K562 (cell line): Measurements from ENCODE around the gene UBE2G2. TPM values are rescaled to one million over a fixed set of nuclear protein-coding genes. Genes with fewer than 3 reads are reported as not detected.

ENCODE experiments used
- ATAC-seq: fragments of 200-7000 bp; cut with Tn5 transposase; 3 replicates; pipeline ENCODE4 v1.9.1; 2020; ENCODE audit warnings: moderate library complexity
- BruUV-seq: library from RNA; stranded (reverse); fragments of 400-500 nt; replicated peaks from 2 replicates; lab custom pipeline; 2021; lab: Mats Ljungman, UMichigan
- CTCF ChIA-PET: fragments of 300-600 bp; formaldehyde crosslinking; extraction: SDS; loops from one replicate; lab custom pipeline; 2021; ENCODE audit warnings: low intra/inter-chr PET ratio; lab: Yijun Ruan, JAX
- POLR2A ChIA-PET: fragments of 300-600, 350-650 bp; sonication (Branson Sonifier 250); formaldehyde crosslinking; extraction: SDS; loops from one replicate; lab custom pipeline; 2021; ENCODE audit warnings: antibody characterized with exemption, inconsistent platforms; lab: Yijun Ruan, JAX
- DNase-seq, 4 experiments: peaks; one replicate each; pipeline versions ENCODE4 v3.0.0 to v3.0.0-alpha.2; 2011 to 2018; ENCODE audit warnings: low spot score in 3 of 4, mixed read lengths in 3 of 4; ENCODE audit errors: extremely low read depth in 1 of 4
- FAIRE-seq: peaks from 2 replicates; lab custom pipeline; 2011; peaks lifted over from hg19 to GRCh38; lab: Jason Lieb, UNC
- H2AFZ ChIP-seq: 2 replicates; pipeline ENCODE4 v1.6.0; 2011; ENCODE audit warnings: low read depth, low read length, control low read depth, inconsistent platforms
- H3K27ac ChIP-seq: fragments of 200-600 bp; 3 replicates; pipeline ENCODE4 v1.8.0; 2011; ENCODE audit warnings: low read depth, mild to moderate bottlenecking, control low read depth, inconsistent platforms, low read length, moderate library complexity, mixed read lengths; ENCODE audit errors: extremely low read depth
- H3K27me3 ChIP-seq, 2 experiments: fragments of 300-600 bp in 1 of 2; 2 replicates in 1 of 2; 3 replicates in 1 of 2; pipeline versions ENCODE4 v1.6.0 to v1.8.0; 2011; ENCODE audit warnings: inconsistent platforms in 2 of 2, low read length in 2 of 2, mild to moderate bottlenecking in 1 of 2, mixed read lengths in 1 of 2, moderate library complexity in 1 of 2; ENCODE audit not compliant: control insufficient read depth in 2 of 2, insufficient read depth in 2 of 2
- H3K36me3 ChIP-seq: fragments of 300-600 bp; 3 replicates; pipeline ENCODE4 v1.8.0; 2011; ENCODE audit warnings: mild to moderate bottlenecking, low read length, inconsistent platforms; ENCODE audit not compliant: control insufficient read depth, insufficient read depth
- H3K4me1 ChIP-seq, 2 experiments: fragments of 200-600 bp in 1 of 2; replicated peaks in 1 of 2; 2 replicates in 1 of 2; 3 replicates in 1 of 2; pipeline versions ENCODE4 v1.5.1 to v1.8.0; 2011; ENCODE audit warnings: inconsistent platforms in 2 of 2, low read length in 2 of 2, mild to moderate bottlenecking in 1 of 2, mixed read lengths in 1 of 2, moderate library complexity in 1 of 2; ENCODE audit not compliant: control insufficient read depth in 2 of 2, insufficient read depth in 2 of 2
- H3K4me2 ChIP-seq: 2 replicates; pipeline ENCODE4 v1.6.1; 2011; ENCODE audit warnings: low read length, control low read depth, inconsistent platforms, mixed read lengths; ENCODE audit not compliant: insufficient read depth
- H3K4me3 ChIP-seq: fragments of 200-600 bp; sonication (generic), shearing (Covaris generic); 2 replicates; pipeline ENCODE4 v1.5.1; 2016; ENCODE audit warnings: control low read depth, inconsistent platforms
- H3K79me2 ChIP-seq: fragments of 200-600 bp; 3 replicates; pipeline ENCODE4 v1.8.0; 2011; ENCODE audit warnings: low read length, inconsistent platforms; ENCODE audit not compliant: control insufficient read depth, insufficient read depth
- H3K9ac ChIP-seq, 2 experiments: 2 replicates each; pipeline versions ENCODE4 v1.6.0 to v1.6.1; 2011; ENCODE audit warnings: low read depth in 2 of 2, low read length in 2 of 2, control low read depth in 1 of 2, inconsistent platforms in 1 of 2, mild to moderate bottlenecking in 1 of 2, mixed read lengths in 1 of 2; ENCODE audit not compliant: insufficient read depth in 1 of 2
- H3K9me1 ChIP-seq: one replicate; pipeline ENCODE4 v1.6.0; 2011; ENCODE audit warnings: inconsistent platforms, mild to moderate bottlenecking, low read length, moderate library complexity; ENCODE audit not compliant: control insufficient read depth, insufficient read depth
- H3K9me3 ChIP-seq: replicated peaks from 2 replicates; pipeline ENCODE4 v1.5.1; 2011; ENCODE audit warnings: low read depth, low read length, inconsistent platforms; ENCODE audit not compliant: control insufficient read depth, insufficient read depth
- H4K20me1 ChIP-seq: replicated peaks from 2 replicates; pipeline ENCODE4 v1.6.1; 2011; ENCODE audit warnings: low read length, inconsistent platforms, mixed read lengths; ENCODE audit not compliant: control insufficient read depth, insufficient read depth
- E2F4 ChIP-seq: sonication (generic); formaldehyde crosslinking; IDR thresholded peaks from 2 replicates; pipeline ENCODE4 v1.8.0; 2022; ENCODE audit warnings: mild to moderate bottlenecking, low read depth, missing genetic modification reagents
- HMGN3 ChIP-seq: IDR thresholded peaks from 2 replicates; pipeline ENCODE4 v1.6.1; 2011; ENCODE audit warnings: borderline replicate concordance, low read depth, mild to moderate bottlenecking, mixed read lengths, low read length; ENCODE audit not compliant: insufficient read length; ENCODE audit errors: extremely low read depth
- MEIS2 ChIP-seq: fragments of 450-650 bp; IDR thresholded peaks from 2 replicates; pipeline ENCODE4 v1.6.1; 2014; ENCODE audit warnings: mild to moderate bottlenecking; ENCODE audit not compliant: partially characterized antibody
- NR2F6 ChIP-seq: fragments of 450-650 bp; formaldehyde crosslinking; IDR thresholded peaks from 2 replicates; pipeline ENCODE4 v1.4.0; 2020; ENCODE audit warnings: mild to moderate bottlenecking
- RREB1 ChIP-seq: fragments of 250-450 bp; sonication (Bioruptor Pico); IDR thresholded peaks from 2 replicates; pipeline ENCODE4 v1.4.0; 2020
- STAG1 ChIP-seq: sonication (generic); formaldehyde crosslinking; IDR thresholded peaks from 2 replicates; pipeline ENCODE4 v1.5.0; 2020; ENCODE audit warnings: missing genetic modification reagents, borderline replicate concordance
- STAT5A ChIP-seq: IDR thresholded peaks from 2 replicates; pipeline ENCODE4 v1.6.1; 2012; ENCODE audit warnings: low read length, inconsistent platforms, borderline replicate concordance
- TAF9B ChIP-seq: fragments of 450-650 bp; IDR thresholded peaks from 2 replicates; pipeline ENCODE4 v1.6.1; 2018; ENCODE audit warnings: mild to moderate bottlenecking; ENCODE audit not compliant: partially characterized antibody
- TBP ChIP-seq: optimal IDR thresholded peaks from 2 replicates; pipeline ENCODE3; 2011; ENCODE audit warnings: low read depth, low read length, improper control_type of control experiment
- TCFL5 ChIP-seq: fragments of 250-450 bp; sonication (Bioruptor Pico); conservative IDR thresholded peaks from 2 replicates; pipeline ENCODE4 v1.6.1; 2021; ENCODE audit warnings: mild to moderate bottlenecking, moderate library complexity, matching md5 sums
- ZNF224 ChIP-seq: sonication (generic); formaldehyde crosslinking; IDR thresholded peaks from 2 replicates; pipeline ENCODE4 v1.8.0; 2022; ENCODE audit warnings: mild to moderate bottlenecking, missing genetic modification reagents
- WGBS: fragments of 100-300 bp; shearing (Covaris generic); methylation state at CpG from one replicate; pipeline ENCODE4 v1.1.6; 2016; ENCODE audit warnings: low coverage, mixed read lengths; ENCODE audit not compliant: insufficient coverage; ENCODE audit errors: missing lambda C conversion rate; 5-methylcytosine and 5-hydroxymethylcytosine counted together
- in situ Hi-C: fragments of 300-500 bp; cut with MboI; formaldehyde crosslinking; loops from 4 replicates; pipeline ENCODE4 v1.15.0; 2018; ENCODE audit warnings: inconsistent platforms, mixed read lengths
- intact Hi-C: fragments of 100-400 bp; cut with micrococcal nuclease; formaldehyde crosslinking; loops from 2 replicates; pipeline ENCODE4 v1.14.2; 2022
- polyA plus RNA-seq, 8 experiments: library from polyadenylated mRNA; depleted of rRNA in 4 of 8; stranded (reverse) in 5 of 8; unstranded in 3 of 8; fragments of >200 nt; fragmentation: Nextera tagmentation in 2 of 8; fragmentation: Illumina TruSeq in 1 of 8; extraction: Ambion mirVana in 2 of 8; extraction: Trizol in 1 of 8; gene quantifications; 2 replicates each; pipeline versions ENCODE4 v1.2.1 to v1.2.3, GENCODE V29; 2011 to 2014; ENCODE audit warnings: inconsistent platforms in 1 of 8, missing spikeins in 1 of 8
- total RNA-seq, 7 experiments: library from RNA; depleted of rRNA in 6 of 7; stranded (reverse); fragments of >200 nt in 6 of 7; fragmentation: Illumina TruSeq in 2 of 7; extraction: Trizol in 2 of 7; gene quantifications; 2 replicates each; pipeline versions ENCODE4 v1.2.1 to v1.2.3, GENCODE V29; 2011 to 2021; ENCODE audit warnings: low replicate concordance in 1 of 7
- TF ChIP-seq, protein P1 (sequence below): fragments of 250-450 bp; sonication (Bioruptor Pico); IDR thresholded peaks from 2 replicates; pipeline ENCODE4 v1.5.0; 2021; ENCODE audit warnings: mild to moderate bottlenecking, borderline replicate concordance

Gene UBE2G2
- total and polyA plus RNA-seq, 9 of the 15 experiments (the other 6 are each of a cell fraction or from before 2014, with no cell fraction given), result 47.5 to 225 (median 140) TPM

DNA sequence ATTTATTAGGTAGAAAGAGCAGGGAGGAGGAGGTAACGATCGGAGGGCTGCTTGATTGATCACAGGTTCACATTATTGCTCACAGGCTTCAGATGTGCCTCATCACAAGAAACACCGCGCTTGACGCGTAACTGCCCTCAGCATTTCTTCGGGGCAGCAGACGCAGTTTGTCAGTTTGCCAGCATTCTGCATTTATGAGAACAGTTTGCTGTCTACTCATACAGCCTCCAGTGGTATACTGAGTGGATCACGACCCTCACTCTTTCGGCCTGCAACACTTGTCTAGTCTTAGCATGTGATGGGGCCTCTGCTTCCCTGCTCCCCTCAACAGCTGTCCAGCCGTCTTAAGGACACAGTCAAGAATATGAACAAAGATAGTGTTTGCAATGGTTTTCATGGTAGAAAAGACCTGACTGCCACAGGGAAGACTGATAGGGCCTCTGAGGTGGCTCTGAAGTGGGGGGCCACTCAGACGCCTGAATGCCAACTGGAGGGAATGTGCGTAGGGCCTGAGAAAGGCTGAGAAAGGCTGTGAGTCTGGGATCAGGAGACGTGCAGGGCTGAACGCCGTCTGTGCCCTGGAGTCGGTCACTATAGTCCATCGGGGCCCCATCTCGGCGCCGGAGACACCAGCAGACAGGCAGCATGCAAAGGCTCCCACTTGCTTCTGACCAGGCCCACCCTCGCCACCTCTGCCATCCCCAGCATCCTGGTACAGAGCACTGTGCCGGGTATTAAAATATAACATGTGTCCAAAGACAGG lies 45.0 kb downstream of the UBE2G2 start:
- no peak for ATAC-seq
- peaks cover 0 to 27% of the 10 kb centered on the region in 2 experiments; a peak in 2 of 5 replicates for H3K4me1 ChIP-seq
- in situ Hi-C loops, result no loop called here
- H2AFZ ChIP-seq, result no peak overlapping the region
- DNase-seq, result no peak
- CTCF ChIA-PET, result interaction anchor here (0.5 kb wide), 1 partner anchor 266 kb away, joined by 3 read pairs; no protein-coding TSS in a partner anchor
- POLR2A ChIA-PET, result no interaction called here
- BruUV-seq, result no TSS peak
- H3K4me2 ChIP-seq, result no peak overlapping the region
- no peaks in the 10 kb centered on the region for H3K9me3 ChIP-seq
- H3K9me1 ChIP-seq, result no peaks in the 10 kb centered on the region
- H3K4me3 ChIP-seq, result no peak overlapping the region
- WGBS, result 45% methylated on average over 23 of the region's 23 CpGs
- peaks cover 21 to 42% of the 10 kb centered on the region in 2 experiments; a peak in 4 of 5 replicates for H3K27me3 ChIP-seq
- 0 out of 2 replicates have a peak, but pooled peaks cover 4% of the 10 kb centered on the region for H4K20me1 ChIP-seq
- no peak overlapping the region for H3K27ac ChIP-seq
- H3K36me3 ChIP-seq, result no peaks in the 10 kb centered on the region
- intact Hi-C loops, result no loop called here
- no peak overlapping the region for H3K9ac ChIP-seq
- no peaks in the 10 kb centered on the region for H3K79me2 ChIP-seq
- FAIRE-seq, result no peak
- no peak for TF ChIP-seq HMGN3
- TF ChIP-seq, protein P1, sequence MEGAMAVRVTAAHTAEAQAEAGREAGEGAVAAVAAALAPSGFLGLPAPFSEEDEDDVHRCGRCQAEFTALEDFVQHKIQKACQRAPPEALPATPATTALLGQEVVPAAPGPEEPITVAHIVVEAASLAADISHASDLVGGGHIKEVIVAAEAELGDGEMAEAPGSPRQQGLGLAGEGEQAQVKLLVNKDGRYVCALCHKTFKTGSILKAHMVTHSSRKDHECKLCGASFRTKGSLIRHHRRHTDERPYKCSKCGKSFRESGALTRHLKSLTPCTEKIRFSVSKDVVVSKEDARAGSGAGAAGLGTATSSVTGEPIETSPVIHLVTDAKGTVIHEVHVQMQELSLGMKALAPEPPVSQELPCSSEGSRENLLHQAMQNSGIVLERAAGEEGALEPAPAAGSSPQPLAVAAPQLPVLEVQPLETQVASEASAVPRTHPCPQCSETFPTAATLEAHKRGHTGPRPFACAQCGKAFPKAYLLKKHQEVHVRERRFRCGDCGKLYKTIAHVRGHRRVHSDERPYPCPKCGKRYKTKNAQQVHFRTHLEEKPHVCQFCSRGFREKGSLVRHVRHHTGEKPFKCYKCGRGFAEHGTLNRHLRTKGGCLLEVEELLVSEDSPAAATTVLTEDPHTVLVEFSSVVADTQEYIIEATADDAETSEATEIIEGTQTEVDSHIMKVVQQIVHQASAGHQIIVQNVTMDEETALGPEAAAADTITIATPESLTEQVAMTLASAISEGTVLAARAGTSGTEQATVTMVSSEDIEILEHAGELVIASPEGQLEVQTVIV (CRISPR knock-in tag), result no peak
- TF ChIP-seq E2F4, result no peak
- no peak for TF ChIP-seq RREB1 (CRISPR knock-in tag)
- TF ChIP-seq TCFL5, result no peak
- no peak for TF ChIP-seq ZNF224 (CRISPR knock-in tag)
- TF ChIP-seq NR2F6 (CRISPR knock-in tag), result no peak
- no peak for TF ChIP-seq STAG1 (CRISPR knock-in tag)
- no peak for TF ChIP-seq STAT5A
- TF ChIP-seq TAF9B, result no peak
- no peak for TF ChIP-seq TBP
- no peak for TF ChIP-seq MEIS2
